Endometrial microvascular endothelial cells (primary cell): Measurements from ENCODE around the gene PPP1R3D. TPM values are rescaled to one million over a fixed set of nuclear protein-coding genes. Genes with fewer than 3 reads are reported as not detected.

Experiments
- in situ Hi-C: cut with HindIII; loops from 2 replicates; pipeline ENCODE4 v1.10.0; 2017; ENCODE audit warnings: low sequenced_read_pairs, low pct_unique_long_range_greater_than_20kb; ENCODE audit errors: inconsistent ontology term
- total RNA-seq: library from RNA; depleted of rRNA; stranded (reverse); fragments of >200 nt; gene quantifications from one replicate; pipeline ENCODE4 v1.2.3, GENCODE V29; 2015; ENCODE audit errors: inconsistent ontology term

PPP1R3D gene
- total RNA-seq, 1 donor from 2014 or later: 5.6 TPM

- in situ Hi-C loops: no loop called here
Measured at GRCh38 chr20:59954718-59955117, 14.6 kb upstream of the PPP1R3D start.

GRCh38 chr20:59949911-59950310, 9.8 kb upstream of the PPP1R3D start:
- in situ Hi-C loops: no loop called here

DNA sequence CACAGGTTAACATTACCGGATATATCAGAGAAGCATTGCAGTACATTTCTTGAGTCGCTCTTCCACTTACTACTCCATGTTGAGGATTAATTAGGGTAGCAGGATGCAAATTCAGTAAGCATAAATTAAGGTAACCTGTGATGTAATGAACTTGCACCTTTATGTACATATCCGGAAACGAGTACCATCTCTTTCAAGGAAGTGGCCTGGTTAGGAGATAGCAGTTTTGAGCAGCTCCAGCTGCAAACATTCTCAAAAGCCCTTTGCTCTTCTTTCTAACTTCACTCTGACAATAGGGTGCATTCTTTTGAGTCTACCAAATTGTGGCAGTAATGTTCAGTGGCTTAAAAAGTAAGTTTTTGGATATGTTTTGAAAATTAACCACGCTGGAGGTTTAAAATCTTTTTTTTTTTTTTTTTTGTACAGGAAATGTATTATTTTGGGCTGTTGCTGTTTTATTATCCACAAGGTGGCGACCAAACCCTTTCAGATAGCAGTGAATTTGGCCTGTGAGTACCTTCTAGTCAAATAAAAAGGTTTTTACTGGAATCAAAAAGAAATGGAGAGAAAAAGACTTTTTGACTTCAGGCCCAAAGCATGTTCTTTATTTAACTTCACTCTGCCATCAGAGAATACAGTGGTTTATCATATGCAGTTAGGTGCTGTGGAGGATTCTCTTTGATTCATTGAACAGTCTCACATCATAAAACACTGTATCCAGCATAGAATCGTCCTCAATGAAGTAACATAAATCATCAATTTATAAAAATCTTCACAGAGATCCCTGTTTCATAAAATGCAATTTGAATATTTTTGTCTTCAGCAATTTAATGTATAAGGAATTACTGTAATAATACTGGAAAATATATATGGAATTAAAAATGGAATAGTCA, 9.0 kb upstream of the PPP1R3D start:
- in situ Hi-C loops: no loop called here

DNA sequence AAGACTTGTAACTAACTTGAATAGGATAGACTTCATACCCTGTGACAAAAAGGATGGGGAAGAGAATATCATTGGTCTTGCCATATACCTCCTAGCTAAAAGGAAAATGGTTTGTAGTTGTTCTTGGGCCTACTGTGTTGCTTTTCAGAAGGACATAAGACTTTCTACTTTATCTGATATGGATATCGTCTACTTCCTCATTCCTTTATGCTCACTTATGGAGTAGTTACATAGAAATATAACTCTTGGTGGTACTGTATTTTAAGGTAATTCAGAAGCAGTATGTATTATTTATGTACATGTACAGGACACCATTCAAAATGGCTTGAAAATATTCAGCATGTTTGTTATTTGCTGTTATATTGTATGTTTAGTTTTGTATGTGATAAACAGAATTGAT, 8.1 kb upstream of the PPP1R3D start:
- in situ Hi-C loops: no loop called here

DNA sequence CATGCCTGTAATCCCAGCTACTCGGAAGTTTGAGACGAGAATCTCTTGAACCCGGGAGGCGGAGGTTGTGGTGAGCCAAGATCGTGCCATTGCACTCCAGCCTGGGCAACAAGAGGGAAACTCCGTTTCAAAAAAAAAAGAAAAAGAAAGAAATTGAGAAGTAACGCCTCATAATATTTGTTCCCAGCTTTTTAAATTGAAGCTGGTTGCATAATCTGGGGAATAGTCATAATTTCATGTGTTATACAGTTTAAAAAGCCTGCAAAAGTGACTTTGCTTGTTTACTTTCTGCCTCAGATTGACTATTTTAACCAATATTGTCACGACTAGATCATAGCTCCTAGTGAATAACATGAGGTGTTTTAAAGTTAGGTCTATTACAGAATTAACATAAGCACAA, 7.3 kb upstream of the PPP1R3D start:
- in situ Hi-C loops: no loop called here

DNA sequence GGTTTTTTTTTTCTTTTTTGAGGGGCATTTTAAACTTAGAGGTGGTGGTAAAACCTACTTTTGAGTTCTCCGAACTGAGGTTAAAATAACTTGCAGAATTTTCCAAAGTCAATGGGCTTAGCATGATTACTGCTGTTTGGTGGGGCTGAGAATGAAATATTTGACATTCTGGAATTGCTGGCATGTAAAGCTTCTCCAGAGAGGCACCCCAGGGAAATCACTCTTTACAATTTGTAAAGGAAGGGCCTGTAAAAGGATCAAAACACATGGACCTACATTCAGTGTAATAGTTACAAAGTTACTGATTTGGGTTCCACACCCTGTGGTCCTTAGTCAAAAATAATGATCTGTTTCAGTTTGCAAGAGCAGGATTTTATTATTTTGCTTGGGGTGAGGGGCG, 5.6 kb upstream of the PPP1R3D start:
- in situ Hi-C loops: no loop called here

- in situ Hi-C loops: no loop called here
Measured at GRCh38 chr20:59945175-59945574, 5.1 kb upstream of the PPP1R3D start.

DNA sequence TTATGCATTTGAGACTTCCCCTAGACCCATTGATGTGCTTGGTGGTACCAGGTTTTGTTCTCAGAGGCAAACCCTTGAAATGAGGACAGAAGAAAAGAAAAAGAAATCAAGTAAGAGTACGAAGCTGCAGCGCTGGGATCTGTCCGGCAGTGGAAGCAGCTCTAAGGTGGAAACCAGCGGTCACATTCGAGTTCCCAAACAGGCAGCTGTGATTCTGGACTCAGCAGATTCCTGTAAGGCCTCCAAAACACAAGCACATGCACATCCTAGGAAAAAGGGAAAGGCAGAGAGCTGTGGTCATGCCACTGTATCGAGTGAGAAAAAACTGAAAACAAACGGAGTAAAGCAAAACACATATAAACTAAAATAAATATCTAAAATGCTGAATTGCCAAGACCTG, 4.6 kb upstream of the PPP1R3D start:
- in situ Hi-C loops: no loop called here

DNA sequence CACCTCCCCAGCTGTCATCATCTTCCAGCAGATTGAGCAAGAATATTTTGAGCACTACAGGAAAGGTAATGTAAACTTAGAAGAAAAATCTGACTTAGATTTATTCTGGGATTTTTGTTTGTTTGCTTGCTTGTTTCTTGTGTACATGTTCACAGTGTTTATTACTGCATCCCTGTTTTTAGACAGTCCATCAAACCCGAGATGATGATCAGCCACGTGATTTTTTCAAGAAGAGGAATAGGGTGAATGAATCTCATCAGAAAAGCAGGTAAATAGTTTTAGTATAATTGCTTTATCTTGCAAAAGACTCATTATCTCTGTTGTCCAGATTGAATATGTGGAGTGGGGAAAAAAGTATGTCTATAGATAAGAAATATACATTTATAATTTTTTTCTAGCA, 2.1 kb upstream of the PPP1R3D start:
- in situ Hi-C loops: no loop called here

DNA sequence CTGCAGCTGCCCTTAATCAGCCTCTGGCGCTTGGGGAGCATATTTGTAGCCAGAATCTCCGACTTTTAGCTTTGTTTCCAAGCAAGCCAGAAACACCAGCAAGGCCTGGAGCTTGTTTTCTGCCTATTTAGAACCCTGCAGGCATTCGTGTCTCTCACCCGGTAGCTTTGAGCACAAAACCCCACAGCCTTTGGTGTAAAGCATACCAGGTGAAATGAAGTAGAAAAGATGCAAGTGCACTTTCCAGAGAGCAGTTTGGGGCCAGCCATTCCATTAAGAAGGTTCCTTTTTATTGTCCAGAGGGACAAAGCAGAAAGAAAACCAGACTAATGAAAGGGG, 820 bp upstream of the PPP1R3D start:
- in situ Hi-C loops: no loop called here

GRCh38 chr20:59939879-59940128, 301 bp downstream of the PPP1R3D start:
- in situ Hi-C loops: no loop called here

GRCh38 chr20:59939052-59939878, 840 bp downstream of the PPP1R3D start:
- in situ Hi-C loops: no loop called here

DNA sequence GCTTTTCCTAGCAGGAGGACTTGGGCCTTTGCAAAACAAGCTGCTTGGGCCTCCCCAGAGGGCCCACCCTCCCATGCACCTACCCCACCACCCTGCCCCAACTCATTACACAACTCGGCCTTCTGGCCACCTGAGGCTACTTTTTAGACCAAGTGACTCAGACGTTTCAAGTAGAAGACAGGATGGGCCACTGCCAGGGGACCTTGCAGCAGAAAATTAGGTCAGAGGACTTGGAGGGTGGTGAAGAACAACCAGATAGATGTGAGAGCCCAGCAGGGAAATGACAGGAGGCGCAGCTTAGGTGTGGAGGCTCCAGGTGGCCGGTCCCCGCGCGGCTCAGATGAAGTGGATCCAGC, 1.4 kb downstream of the PPP1R3D start:
- in situ Hi-C loops: no loop called here

DNA sequence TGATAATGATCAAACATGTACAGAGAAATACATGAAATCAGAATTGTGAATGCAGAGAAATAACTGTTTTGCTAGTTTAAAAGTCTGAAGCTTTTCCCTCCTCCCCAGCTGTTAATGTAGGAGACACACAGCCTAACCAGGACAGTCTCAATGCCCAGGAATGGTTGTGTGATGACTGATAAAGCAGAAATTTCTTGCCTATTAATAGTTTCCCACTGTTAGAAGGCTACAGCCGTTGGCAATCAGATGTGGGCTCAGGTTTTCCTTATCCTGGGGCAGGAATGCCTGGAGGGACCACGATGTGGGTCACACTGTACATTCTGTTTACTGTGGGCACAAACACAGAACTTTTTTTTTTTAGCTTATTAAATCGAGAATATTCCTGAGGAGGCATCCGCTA, 1.9 kb downstream of the PPP1R3D start:
- in situ Hi-C loops: no loop called here

DNA sequence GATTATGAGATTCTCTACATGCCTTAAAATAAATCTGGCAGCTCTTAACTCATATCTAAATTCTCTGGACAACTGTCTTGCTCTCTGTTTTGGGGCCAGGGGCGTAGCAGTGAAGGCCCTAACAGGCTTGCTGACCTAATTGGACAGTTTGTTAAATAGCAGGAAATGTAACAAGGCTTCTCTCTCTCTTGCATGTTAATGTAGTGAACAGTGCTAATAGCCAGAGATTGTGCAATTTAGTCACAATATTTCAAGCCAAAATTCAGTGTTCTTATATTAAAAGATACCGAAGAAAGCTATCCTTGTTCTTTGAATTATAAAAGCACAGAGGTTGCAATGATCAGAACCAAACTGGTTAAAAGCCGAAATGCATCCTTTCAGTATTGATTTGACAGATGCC, 3.0 kb downstream of the PPP1R3D start:
- in situ Hi-C loops: no loop called here

GRCh38 chr20:59936409-59936808, 3.7 kb downstream of the PPP1R3D start:
- in situ Hi-C loops: no loop called here

GRCh38 chr20:59935457-59936185, 4.5 kb downstream of the PPP1R3D start:
- in situ Hi-C loops: no loop called here

DNA sequence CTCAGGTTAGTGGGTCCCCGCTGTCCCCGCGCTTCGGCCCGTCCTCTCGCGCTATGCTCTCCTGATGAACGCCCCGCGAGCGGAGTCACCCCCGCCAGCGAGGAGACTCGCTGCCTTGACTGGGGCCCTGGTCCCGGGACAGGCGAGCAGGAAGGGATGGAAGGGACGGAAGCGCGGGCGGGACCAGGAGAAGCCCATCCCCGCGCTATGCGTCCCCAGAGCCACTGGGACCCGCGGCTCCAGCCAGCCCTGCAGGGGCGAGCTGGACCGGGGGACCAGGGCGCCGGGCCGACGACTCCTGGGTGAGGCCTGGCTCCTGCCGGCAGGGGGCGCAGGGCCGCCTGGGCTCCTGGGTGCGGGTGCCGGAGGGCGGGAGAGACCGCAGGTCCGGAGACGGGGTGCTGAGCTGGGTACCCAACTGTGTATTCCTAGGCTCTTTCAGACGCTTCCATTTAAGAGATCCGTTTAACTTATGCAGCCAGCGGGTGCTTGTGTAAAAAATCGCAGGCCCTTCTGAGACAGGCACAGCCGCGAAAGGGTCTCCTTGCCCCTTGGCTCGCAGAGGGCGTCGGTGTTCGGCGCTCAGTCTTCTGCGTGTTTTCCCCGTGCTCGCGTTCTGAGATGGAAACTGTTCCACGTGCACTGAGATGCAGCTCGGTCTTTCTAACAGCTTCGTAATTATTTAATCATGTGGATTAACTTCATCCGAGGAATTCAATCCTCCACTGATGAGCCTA, 6.1 kb downstream of the PPP1R3D start:
- in situ Hi-C loops: no loop called here

GRCh38 chr20:59933296-59933848, 6.7 kb downstream of the PPP1R3D start, which contains the start of gene SYCP2:
Gene SYCP2, minus strand, starts transcription at chr20:59933637. Its CDS starts 11,224 bp downstream, at chr20:59922413.
- in situ Hi-C loops: no loop called here
